Panc1 (cell line): ENCODE measurements around the gene IGSF9. TPM values are rescaled to one million over a fixed set of nuclear protein-coding genes. Genes with fewer than 3 reads are reported as not detected.

ENCODE experiments used
- ATAC-seq: fragments of 200-7000 bp; cut with Tn5 transposase; 2 replicates; pipeline ENCODE4 v1.9.1; 2020; ENCODE audit warnings: mild to moderate bottlenecking, moderate library complexity
- BruUV-seq: library from RNA; stranded (reverse); fragments of 400-500 nt; replicated peaks from 2 replicates; lab custom pipeline; 2021; lab: Mats Ljungman, UMichigan
- CTCF ChIA-PET: fragments of 300-600 bp; sonication (Branson Sonifier 250); formaldehyde crosslinking; loops from one replicate; lab custom pipeline; 2022; ENCODE audit warnings: antibody characterized with exemption; lab: Charles Lee
- POLR2A ChIA-PET: fragments of 300-600 bp; sonication (Branson Sonifier 250); formaldehyde crosslinking; loops from one replicate; lab custom pipeline; 2022; ENCODE audit warnings: antibody characterized with exemption; lab: Charles Lee
- DNase-seq: peaks from one replicate; pipeline ENCODE4 v3.0.0-alpha.2; 2010; ENCODE audit warnings: low read depth, low spot score
- H3K27ac ChIP-seq: 2 replicates; pipeline ENCODE4 v1.5.1; 2011; ENCODE audit warnings: mild to moderate bottlenecking, low read length, inconsistent platforms
- H3K27me3 ChIP-seq: fragments of 200-500 bp; sonication (Bioruptor generic); 2 replicates; pipeline ENCODE4 v1.6.0; 2014; ENCODE audit warnings: low read length, inconsistent platforms; ENCODE audit not compliant: control insufficient read depth, insufficient read depth
- H3K36me3 ChIP-seq: fragments of 200-500 bp; sonication (Bioruptor generic); 2 replicates; pipeline ENCODE4 v1.5.1; 2014; ENCODE audit warnings: inconsistent platforms, mild to moderate bottlenecking, low read length, moderate library complexity; ENCODE audit not compliant: control insufficient read depth, insufficient read depth
- H3K4me1 ChIP-seq: 2 replicates; pipeline ENCODE4 v1.5.1; 2011; ENCODE audit warnings: inconsistent platforms, mild to moderate bottlenecking, low read length, moderate library complexity; ENCODE audit not compliant: control insufficient read depth, insufficient read depth
- H3K4me3 ChIP-seq, 2 experiments: 2 replicates each; pipeline ENCODE4 v1.5.1; 2011 to 2012; ENCODE audit warnings: low read depth in 2 of 2, low read length in 2 of 2, mild to moderate bottlenecking in 2 of 2, inconsistent platforms in 1 of 2, moderate library complexity in 1 of 2
- H3K9me3 ChIP-seq: fragments of 200-500 bp; sonication (Bioruptor generic); 2 replicates; pipeline ENCODE4 v1.5.1; 2014; ENCODE audit warnings: low read depth, mild to moderate bottlenecking, inconsistent platforms, low read length, moderate library complexity; ENCODE audit not compliant: control insufficient read depth, insufficient read depth
- POLR2AphosphoS5 ChIP-seq: IDR thresholded peaks from 2 replicates; pipeline ENCODE4 v1.6.1; 2012; ENCODE audit warnings: mild to moderate bottlenecking, low read depth, low read length, moderate library complexity
- REST ChIP-seq, 2 experiments: IDR thresholded peaks; 2 replicates each; pipeline ENCODE4 v1.6.1; 2011 to 2012; ENCODE audit warnings: low read depth in 2 of 2, control low read depth in 1 of 2, low read length in 1 of 2, mild to moderate bottlenecking in 1 of 2, moderate library complexity in 1 of 2; ENCODE audit not compliant: insufficient read depth in 1 of 2
- SIN3A ChIP-seq: IDR thresholded peaks from 2 replicates; pipeline ENCODE4 v1.6.1; 2012; ENCODE audit warnings: low read depth, mild to moderate bottlenecking, low read length, moderate library complexity, borderline replicate concordance; ENCODE audit not compliant: insufficient read depth
- TCF7L2 ChIP-seq: IDR thresholded peaks from 2 replicates; pipeline ENCODE4 v1.6.1; 2011; ENCODE audit warnings: mild to moderate bottlenecking, low read depth, low read length, inconsistent platforms
- in situ Hi-C: cut with HindIII; loops from 2 replicates; pipeline ENCODE4 v1.10.0; 2016; ENCODE audit warnings: low sequenced_read_pairs, low pct_unique_long_range_greater_than_20kb
- intact Hi-C: fragments of 100-400 bp; cut with micrococcal nuclease; formaldehyde crosslinking; loops from one replicate; pipeline ENCODE4 v1.10.0; 2022; ENCODE audit not compliant: unreplicated experiment
- total RNA-seq: library from RNA; stranded (reverse); gene quantifications from one replicate; pipeline ENCODE4 v1.2.1, GENCODE V29; 2021; ENCODE audit not compliant: unreplicated experiment
- TF ChIP-seq, protein P1 (sequence below): fragments of 450-650 bp; IDR thresholded peaks from 2 replicates; pipeline ENCODE4 v1.5.1; 2017; ENCODE audit warnings: mild to moderate bottlenecking

IGSF9 gene
- total RNA-seq, 1 experiment from 2014 or later, result 0.51 TPM

DNA sequence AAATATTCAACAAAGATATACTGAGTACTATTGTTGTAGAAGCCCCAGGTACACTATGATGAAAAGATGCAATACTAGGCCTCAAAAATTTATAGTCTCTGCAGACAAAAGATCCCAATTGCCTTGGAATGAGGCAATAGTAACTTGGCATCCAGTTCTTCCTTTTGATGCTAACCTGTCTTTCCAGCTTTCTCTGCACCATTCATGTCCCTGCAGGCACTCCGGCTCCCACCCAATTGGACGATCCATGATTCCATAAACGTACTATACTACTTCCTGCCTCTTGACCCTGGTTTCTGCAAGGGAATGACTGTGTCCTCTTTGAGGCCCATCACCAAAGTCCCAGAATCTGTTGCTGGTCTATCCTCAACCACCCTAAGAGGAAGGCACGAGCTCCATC, 12.1 kb downstream of the IGSF9 start:
- intact Hi-C loops, result no loop called here
- in situ Hi-C loops, result no loop called here
- ATAC-seq (no peak), DNase-seq (no peak)
- H3K4me3 ChIP-seq, result no peak overlapping the region
- H3K27me3 ChIP-seq, result no peaks in the 10 kb centered on the region
- peaks cover 17% of the 10 kb centered on the region for H3K4me1 ChIP-seq
- TF ChIP-seq POLR2AphosphoS5 (no peak), SIN3A (no peak), REST (IDR thresholded peaks at IDR 0.05; ENCODE audit: insufficient read depth in 1 of 2, low read depth in 2 of 2, low read length in 1 of 2) (no peak)
- TF ChIP-seq, protein P1, sequence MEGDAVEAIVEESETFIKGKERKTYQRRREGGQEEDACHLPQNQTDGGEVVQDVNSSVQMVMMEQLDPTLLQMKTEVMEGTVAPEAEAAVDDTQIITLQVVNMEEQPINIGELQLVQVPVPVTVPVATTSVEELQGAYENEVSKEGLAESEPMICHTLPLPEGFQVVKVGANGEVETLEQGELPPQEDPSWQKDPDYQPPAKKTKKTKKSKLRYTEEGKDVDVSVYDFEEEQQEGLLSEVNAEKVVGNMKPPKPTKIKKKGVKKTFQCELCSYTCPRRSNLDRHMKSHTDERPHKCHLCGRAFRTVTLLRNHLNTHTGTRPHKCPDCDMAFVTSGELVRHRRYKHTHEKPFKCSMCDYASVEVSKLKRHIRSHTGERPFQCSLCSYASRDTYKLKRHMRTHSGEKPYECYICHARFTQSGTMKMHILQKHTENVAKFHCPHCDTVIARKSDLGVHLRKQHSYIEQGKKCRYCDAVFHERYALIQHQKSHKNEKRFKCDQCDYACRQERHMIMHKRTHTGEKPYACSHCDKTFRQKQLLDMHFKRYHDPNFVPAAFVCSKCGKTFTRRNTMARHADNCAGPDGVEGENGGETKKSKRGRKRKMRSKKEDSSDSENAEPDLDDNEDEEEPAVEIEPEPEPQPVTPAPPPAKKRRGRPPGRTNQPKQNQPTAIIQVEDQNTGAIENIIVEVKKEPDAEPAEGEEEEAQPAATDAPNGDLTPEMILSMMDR, result no peak
- no peak overlapping the region for H3K27ac ChIP-seq
- ChIA-PET CTCF (interaction anchor here (0.9 kb wide), 1 partner anchor 74 kb away, joined by 6 read pairs; no protein-coding TSS in a partner anchor), POLR2A (no interaction called here)
- no peaks in the 10 kb centered on the region for H3K9me3 ChIP-seq
- BruUV-seq, result no TSS peak
- H3K36me3 ChIP-seq, result no peaks in the 10 kb centered on the region

DNA sequence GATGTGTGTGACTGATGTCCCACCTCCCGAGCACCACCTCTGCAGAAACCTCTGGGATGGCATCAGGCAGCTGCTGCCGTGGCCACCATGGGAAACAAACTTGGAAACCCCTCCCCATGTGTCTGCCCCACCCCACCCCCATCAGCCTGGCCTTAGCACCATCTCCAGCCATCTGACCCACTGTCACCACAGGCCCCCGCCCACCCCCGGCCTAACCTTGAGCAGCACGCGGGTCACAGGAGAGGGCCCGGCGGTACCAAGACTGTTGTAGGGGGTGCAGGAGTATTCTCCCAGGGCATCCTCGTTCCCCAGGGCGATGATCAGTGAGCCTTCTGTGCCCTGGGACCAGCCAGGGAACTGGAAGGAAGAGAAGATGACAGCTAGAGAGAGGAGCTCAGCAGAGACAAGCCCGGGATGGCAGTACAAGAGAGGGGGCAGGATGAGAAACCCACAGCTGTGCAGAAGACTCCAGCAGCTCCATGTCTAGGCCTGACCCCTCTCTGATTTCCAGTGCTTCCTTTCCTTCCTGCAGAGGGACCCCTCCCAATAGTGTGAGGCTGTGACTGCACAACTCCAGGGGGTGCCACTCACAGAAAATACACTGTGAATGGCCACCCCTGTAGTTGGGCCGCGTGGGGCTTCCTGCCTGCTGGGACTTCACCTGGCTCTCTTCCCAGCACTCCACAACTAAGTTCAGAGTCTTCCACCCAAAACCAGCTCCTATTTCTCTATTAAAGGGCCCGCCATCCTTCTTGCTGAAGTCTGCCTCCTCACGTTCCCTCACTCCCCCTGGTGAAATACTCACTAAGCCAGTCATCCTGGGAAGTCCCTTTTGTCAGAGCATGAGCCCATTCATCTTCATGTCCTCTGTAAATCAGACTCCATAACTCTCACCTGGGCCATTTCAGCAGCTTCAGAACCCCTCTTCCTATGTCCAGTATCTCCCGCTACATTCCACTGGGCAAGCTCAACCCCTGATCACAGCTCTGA, 12.8 kb downstream of the IGSF9 start:
- ChIA-PET CTCF (interaction anchor here (0.9 to 1.5 kb wide), 2 partner anchors 75 kb away, joined by 6 to 7 read pairs; no protein-coding TSS in a partner anchor), POLR2A (no interaction called here)
- Histone ChIP-seq H3K9me3 (no peaks in the 10 kb centered on the region), H3K27me3 (no peaks in the 10 kb centered on the region), H3K27ac (no peak overlapping the region), H3K4me3 (no peak overlapping the region), H3K36me3 (no peaks in the 10 kb centered on the region), H3K4me1 (peaks cover 16% of the 10 kb centered on the region)
- DNase-seq (no peak), ATAC-seq (no peak)
- TF ChIP-seq POLR2AphosphoS5, result no peak
- no peak for TF ChIP-seq REST (IDR thresholded peaks at IDR 0.05; ENCODE audit: insufficient read depth in 1 of 2, low read depth in 2 of 2, low read length in 1 of 2)
- TF ChIP-seq TCF7L2, result no peak
- TF ChIP-seq SIN3A, result no peak
- TF ChIP-seq, protein P1, result no peak
- intact Hi-C loops, result no loop called here
- no TSS peak for BruUV-seq
- in situ Hi-C loops, result no loop called here
